Measurements from ENCODE around the gene HOXD10.

Gene HOXD10

DNA sequence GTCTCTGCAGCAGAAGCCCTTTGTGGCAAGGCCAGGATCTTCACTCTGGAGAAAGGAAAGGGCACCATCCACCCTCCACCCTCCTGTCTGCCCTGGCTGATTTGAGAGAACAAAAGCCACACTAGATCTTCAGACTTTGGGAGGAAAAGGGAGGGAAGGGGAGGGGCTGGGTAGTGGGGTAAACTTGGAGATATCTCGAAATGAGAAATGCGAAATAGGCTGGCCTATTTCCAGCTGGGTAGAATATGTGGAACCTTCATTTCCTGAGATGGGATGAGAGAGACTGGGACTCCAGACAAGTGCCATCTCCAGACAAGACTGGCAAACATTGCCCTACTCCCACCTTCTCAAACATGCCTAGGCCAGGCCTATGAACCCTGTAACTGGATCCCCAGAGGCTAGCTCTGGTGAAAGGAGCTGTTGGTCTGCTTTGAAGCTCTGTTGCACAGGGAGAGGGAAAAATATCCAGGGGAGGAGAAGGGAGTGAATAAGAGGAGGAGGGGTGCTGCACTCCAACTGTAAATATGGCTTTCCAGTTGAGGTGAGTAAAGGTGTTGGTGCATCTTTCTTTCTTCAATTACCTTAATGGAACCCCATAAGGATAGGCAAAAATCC is 15.3 kb upstream of the HOXD10 start:
- CTCF ChIA-PET, result interaction anchor here (2.1 to 2.3 kb wide), 2 partner anchors 9 to 26 kb away, joined by 6 to 22 read pairs; no protein-coding TSS in a partner anchor
- TF ChIP-seq, protein P1, sequence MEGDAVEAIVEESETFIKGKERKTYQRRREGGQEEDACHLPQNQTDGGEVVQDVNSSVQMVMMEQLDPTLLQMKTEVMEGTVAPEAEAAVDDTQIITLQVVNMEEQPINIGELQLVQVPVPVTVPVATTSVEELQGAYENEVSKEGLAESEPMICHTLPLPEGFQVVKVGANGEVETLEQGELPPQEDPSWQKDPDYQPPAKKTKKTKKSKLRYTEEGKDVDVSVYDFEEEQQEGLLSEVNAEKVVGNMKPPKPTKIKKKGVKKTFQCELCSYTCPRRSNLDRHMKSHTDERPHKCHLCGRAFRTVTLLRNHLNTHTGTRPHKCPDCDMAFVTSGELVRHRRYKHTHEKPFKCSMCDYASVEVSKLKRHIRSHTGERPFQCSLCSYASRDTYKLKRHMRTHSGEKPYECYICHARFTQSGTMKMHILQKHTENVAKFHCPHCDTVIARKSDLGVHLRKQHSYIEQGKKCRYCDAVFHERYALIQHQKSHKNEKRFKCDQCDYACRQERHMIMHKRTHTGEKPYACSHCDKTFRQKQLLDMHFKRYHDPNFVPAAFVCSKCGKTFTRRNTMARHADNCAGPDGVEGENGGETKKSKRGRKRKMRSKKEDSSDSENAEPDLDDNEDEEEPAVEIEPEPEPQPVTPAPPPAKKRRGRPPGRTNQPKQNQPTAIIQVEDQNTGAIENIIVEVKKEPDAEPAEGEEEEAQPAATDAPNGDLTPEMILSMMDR (IDR thresholded peaks at IDR 0.05; ENCODE audit: insufficient read depth, low read length, missing control alignments), result no peak
- no peak overlapping the region for H3K4me3 ChIP-seq (ENCODE audit: low read depth, low read length)
- DNase-seq (ENCODE audit: low read depth, low spot score), result no peak
- POLR2A ChIA-PET, result no interaction called here

GRCh38 chr2:176101842-176102241 is 14.7 kb upstream of the HOXD10 start:
- CTCF ChIA-PET, result interaction anchor here (1.0 to 2.3 kb wide), 3 partner anchors 9 to 412 kb away, joined by 4 to 22 read pairs (median 6); no protein-coding TSS in a partner anchor
- TF ChIP-seq, protein P1 (IDR thresholded peaks at IDR 0.05; ENCODE audit: insufficient read depth, low read length, missing control alignments), result no peak
- POLR2A ChIA-PET, result no interaction called here
- DNase-seq (ENCODE audit: low read depth, low spot score), result no peak
- no peak overlapping the region for H3K4me3 ChIP-seq (ENCODE audit: low read depth, low read length)

- ChIA-PET CTCF (interaction anchor here (0.9 to 2.3 kb wide), 7 partner anchors 8 to 1046 kb away, joined by 3 to 22 read pairs (median 5); no protein-coding TSS in a partner anchor), POLR2A (no interaction called here)
- TF ChIP-seq, protein P1 (IDR thresholded peaks at IDR 0.05; ENCODE audit: insufficient read depth, low read length, missing control alignments), result no peak
- no peak for DNase-seq (ENCODE audit: low read depth, low spot score)
- H3K4me3 ChIP-seq (ENCODE audit: low read depth, low read length), result no peak overlapping the region
These were observed 14.2 kb upstream of the HOXD10 start for GRCh38 chr2:176102309-176102866.

- TF ChIP-seq, protein P1 (IDR thresholded peaks at IDR 0.05; ENCODE audit: insufficient read depth, low read length, missing control alignments), result no peak
- no peak overlapping the region for H3K4me3 ChIP-seq (ENCODE audit: low read depth, low read length)
- DNase-seq (ENCODE audit: low read depth, low spot score), result no peak
- POLR2A ChIA-PET, result no interaction called here
- CTCF ChIA-PET, result interaction anchor here (0.9 to 2.3 kb wide), 6 partner anchors 8 to 1045 kb away, joined by 3 to 22 read pairs (median 6); no protein-coding TSS in a partner anchor
These were observed 13.4 kb upstream of the HOXD10 start for GRCh38 chr2:176103194-176103593.

GRCh38 chr2:176103742-176104315 is 12.7 kb upstream of the HOXD10 start:
- TF ChIP-seq, protein P1 (IDR thresholded peaks at IDR 0.05; ENCODE audit: insufficient read depth, low read length, missing control alignments), result no peak
- no peak for DNase-seq (ENCODE audit: low read depth, low spot score)
- H3K4me3 ChIP-seq (ENCODE audit: low read depth, low read length), result no peak overlapping the region
- POLR2A ChIA-PET, result no interaction called here
- CTCF ChIA-PET, result interaction anchor here (1.0 to 2.3 kb wide), 9 partner anchors 9 to 1406 kb away, joined by 3 to 8 read pairs (median 4); partner anchors contain the start of gene HOXD10
